IMR-90 (cell line): ENCODE results near the gene NOL9. TPM values are rescaled to one million over a fixed set of nuclear protein-coding genes. Genes with fewer than 3 reads are reported as not detected.
A peak's percentile ranks its signal among the peaks of the same experiment; 100 is the strongest.

Source experiments
- ATAC-seq: fragments of 200-7000 bp; cut with Tn5 transposase; 2 replicates; pipeline ENCODE4 v1.9.1; 2020; ENCODE audit warnings: low read depth, mild to moderate bottlenecking, moderate library complexity
- BruUV-seq: library from RNA; stranded (reverse); fragments of 400-500 nt; replicated peaks from 2 replicates; lab custom pipeline; 2021; lab: Mats Ljungman, UMichigan
- CTCF ChIA-PET: fragments of 300-600 bp; formaldehyde crosslinking; extraction: SDS; loops from one replicate; lab custom pipeline; 2021; ENCODE audit warnings: antibody characterized with exemption; lab: Yijun Ruan, JAX
- POLR2A ChIA-PET: fragments of 300-600 bp; sonication (Branson Sonifier 250); formaldehyde crosslinking; loops from one replicate; lab custom pipeline; 2022; ENCODE audit warnings: antibody characterized with exemption; ENCODE audit not compliant: unreplicated experiment; lab: Charles Lee
- DNase-seq: peaks from one replicate; pipeline ENCODE4 v3.0.0; 2013
- H2AFZ ChIP-seq: replicated peaks from 2 replicates; pipeline ENCODE3; 2013; ENCODE audit warnings: low read length, mild to moderate bottlenecking; ENCODE audit not compliant: poor library complexity
- H2AK5ac ChIP-seq: 2 replicates; pipeline ENCODE4 v1.6.1; 2013; ENCODE audit warnings: low read depth, low read length, inconsistent platforms
- H2AK9ac ChIP-seq: replicated peaks from 2 replicates; pipeline ENCODE3; 2013; ENCODE audit warnings: mild to moderate bottlenecking, low read depth, low read length, moderate library complexity; ENCODE audit not compliant: poor library complexity
- H2BK120ac ChIP-seq: 2 replicates; pipeline ENCODE4 v1.6.1; 2013; ENCODE audit warnings: low read depth, low read length, inconsistent platforms
- H2BK15ac ChIP-seq: 3 replicates; pipeline ENCODE4 v1.6.1; 2013; ENCODE audit warnings: low read depth, low read length, inconsistent platforms
- H2BK20ac ChIP-seq: 2 replicates; pipeline ENCODE4 v1.6.1; 2013; ENCODE audit warnings: low read depth, mild to moderate bottlenecking, inconsistent platforms, low read length, moderate library complexity
- H2BK5ac ChIP-seq: 2 replicates; pipeline ENCODE4 v1.6.1; 2013; ENCODE audit warnings: mild to moderate bottlenecking, low read depth, low read length, inconsistent platforms; ENCODE audit not compliant: poor library complexity, severe bottlenecking
- H3K14ac ChIP-seq: replicated peaks from 2 replicates; pipeline ENCODE4 v1.6.1; 2013; ENCODE audit warnings: low read depth, low read length, inconsistent platforms
- H3K18ac ChIP-seq: 2 replicates; pipeline ENCODE4 v1.6.1; 2013; ENCODE audit warnings: low read depth, low read length, control low read depth
- H3K23ac ChIP-seq: 2 replicates; pipeline ENCODE4 v1.6.1; 2013; ENCODE audit warnings: low read depth, low read length, inconsistent platforms
- H3K27ac ChIP-seq: 2 replicates; pipeline ENCODE4 v1.5.1; 2013; ENCODE audit warnings: mild to moderate bottlenecking, control low read depth, low read length; ENCODE audit not compliant: insufficient read depth
- H3K27me3 ChIP-seq: 2 replicates; pipeline ENCODE4 v1.6.1; 2013; ENCODE audit warnings: low read length; ENCODE audit not compliant: control insufficient read depth, insufficient read depth
- H3K36me3 ChIP-seq: 2 replicates; pipeline ENCODE4 v1.6.1; 2013; ENCODE audit warnings: low read length, mixed read lengths; ENCODE audit not compliant: control insufficient read depth, insufficient read depth
- H3K4ac ChIP-seq: 2 replicates; pipeline ENCODE4 v1.6.1; 2013; ENCODE audit warnings: low read depth, low read length, inconsistent platforms
- H3K4me1 ChIP-seq: 2 replicates; pipeline ENCODE4 v1.6.1; 2013; ENCODE audit warnings: low read length, mixed read lengths; ENCODE audit not compliant: control insufficient read depth, insufficient read depth
- H3K4me2 ChIP-seq: 2 replicates; pipeline ENCODE4 v1.6.1; 2013; ENCODE audit warnings: low read depth, mild to moderate bottlenecking, control low read depth, low read length, moderate library complexity
- H3K4me3 ChIP-seq: 2 replicates; pipeline ENCODE4 v1.5.1; 2013; ENCODE audit warnings: low read depth, mild to moderate bottlenecking, control low read depth, low read length, moderate library complexity; ENCODE audit not compliant: insufficient read depth
- H3K56ac ChIP-seq: 2 replicates; pipeline ENCODE4 v1.6.1; 2013; ENCODE audit warnings: low read length, inconsistent platforms; ENCODE audit not compliant: insufficient read depth; ENCODE audit errors: extremely low read depth
- H3K79me1 ChIP-seq, 2 experiments: 2 replicates each; pipeline ENCODE4 v1.6.1; 2013; ENCODE audit warnings: low read length in 2 of 2, inconsistent platforms in 1 of 2, low read depth in 1 of 2
- H3K9ac ChIP-seq: 2 replicates; pipeline ENCODE4 v1.6.1; 2013; ENCODE audit warnings: low read depth, low read length, control low read depth
- H3K9me1 ChIP-seq: 2 replicates; pipeline ENCODE4 v1.6.1; 2013; ENCODE audit warnings: low read length, inconsistent platforms; ENCODE audit not compliant: insufficient read depth
- H3K9me3 ChIP-seq: 2 replicates; pipeline ENCODE4 v1.6.1; 2013; ENCODE audit warnings: low read length; ENCODE audit not compliant: control insufficient read depth, insufficient read depth
- H4K20me1 ChIP-seq: 2 replicates; pipeline ENCODE4 v1.6.1; 2013; ENCODE audit warnings: low read length, inconsistent platforms; ENCODE audit not compliant: insufficient read depth
- H4K5ac ChIP-seq: 2 replicates; pipeline ENCODE4 v1.6.1; 2013; ENCODE audit warnings: mild to moderate bottlenecking, low read depth, low read length, control low read depth
- H4K8ac ChIP-seq, 2 experiments: 2 replicates each; pipeline ENCODE4 v1.6.1; 2013; ENCODE audit warnings: low read depth in 2 of 2, low read length in 2 of 2, control low read depth in 1 of 2, inconsistent platforms in 1 of 2
- H4K91ac ChIP-seq: 2 replicates; pipeline ENCODE4 v1.6.1; 2013; ENCODE audit warnings: low read depth, low read length, inconsistent platforms; ENCODE audit not compliant: insufficient read depth
- CTCF ChIP-seq: conservative IDR thresholded peaks from 2 replicates; pipeline ENCODE4 v1.5.1; 2012; ENCODE audit warnings: mild to moderate bottlenecking, low read depth, low read length, improper control_type of control experiment
- ELK1 ChIP-seq: fragments of 150-350 bp; IDR thresholded peaks from 2 replicates; pipeline ENCODE4 v1.6.1; 2016; ENCODE audit warnings: low read depth, mild to moderate bottlenecking, low read length, moderate library complexity, borderline replicate concordance
- FOS ChIP-seq: fragments of 150-350 bp; IDR thresholded peaks from 2 replicates; pipeline ENCODE4 v1.6.1; 2016; ENCODE audit warnings: low read depth, low read length
- MAZ ChIP-seq: IDR thresholded peaks from 2 replicates; pipeline ENCODE4 v1.6.1; 2012; ENCODE audit warnings: low read depth, mild to moderate bottlenecking, low read length, improper control_type of control experiment, moderate library complexity, borderline replicate concordance
- POLR2A ChIP-seq: IDR thresholded peaks from 2 replicates; pipeline ENCODE4 v1.6.1; 2012; ENCODE audit warnings: mild to moderate bottlenecking, low read depth, low read length
- RAD21 ChIP-seq: IDR thresholded peaks from 2 replicates; pipeline ENCODE4 v1.6.1; 2012; ENCODE audit warnings: low read length, improper control_type of control experiment
- WGBS, 2 experiments: methylation state at CpG; one replicate each; pipeline versions ENCODE4 v1.1.5 to v1.1.7; 2013; ENCODE audit warnings: missing lambda C conversion rate in 2 of 2; ENCODE audit not compliant: insufficient read length in 1 of 2; ENCODE audit errors: extremely low coverage in 2 of 2; 5-methylcytosine and 5-hydroxymethylcytosine counted together
- dilution Hi-C: fragments of 300-500 bp; cut with HindIII; formaldehyde crosslinking; loops from one replicate; pipeline ENCODE4 v1.14.3; 2018; ENCODE audit warnings: low sequenced_read_pairs; ENCODE audit not compliant: unreplicated experiment
- in situ Hi-C: fragments of 300-500 bp; cut with MboI; formaldehyde crosslinking; loops from 3 replicates; pipeline ENCODE4 v1.14.3; 2019; ENCODE audit warnings: low sequenced_read_pairs, inconsistent platforms, mixed read lengths
- intact Hi-C: fragments of 100-400 bp; cut with micrococcal nuclease; formaldehyde crosslinking; loops from 2 replicates; pipeline ENCODE4 v1.10.0; 2022
- polyA plus RNA-seq, 3 experiments: library from polyadenylated mRNA; depleted of rRNA; stranded (reverse); fragments of >200 nt; gene quantifications; 2 replicates each; pipeline ENCODE4 v1.2.3, GENCODE V29; 2012; ENCODE audit warnings: low replicate concordance in 1 of 3
- total RNA-seq: library from RNA; depleted of rRNA; stranded (reverse); fragments of >200 nt; gene quantifications from 2 replicates; pipeline ENCODE4 v1.2.3, GENCODE V29; 2012

The NOL9 gene
- total and polyA plus RNA-seq, 2 of the 4 experiments (the other 2 are of a cell fraction), result 13.0 to 19.2 TPM

GRCh38 chr1:6498576-6499111 lies 55.7 kb downstream of the NOL9 start:
- no peak overlapping the region for H2AK5ac ChIP-seq
- no peak overlapping the region for H3K27ac ChIP-seq
- WGBS, 2 experiments, result 81% methylated on average over 3 of the region's 13 CpGs; no CpG with 5 or more reads in 1 of the 2 experiments
- no peak overlapping the region for H2AFZ ChIP-seq
- H4K91ac ChIP-seq, result no peak overlapping the region
- no peak overlapping the region for H3K14ac ChIP-seq
- H2BK5ac ChIP-seq, result no peak overlapping the region
- POLR2A ChIA-PET, result no interaction called here
- no peaks in the 10 kb centered on the region for H4K20me1 ChIP-seq
- H3K9me1 ChIP-seq, result no peaks in the 10 kb centered on the region
- peaks cover 7% of the 10 kb centered on the region for H3K27me3 ChIP-seq
- no peak overlapping the region for H3K4me3 ChIP-seq
- no peak overlapping the region for H2BK120ac ChIP-seq
- H4K5ac ChIP-seq, result no peak overlapping the region
- no peaks in the 10 kb centered on the region for H3K9me3 ChIP-seq
- no peaks in the 10 kb centered on the region for H3K36me3 ChIP-seq
- peaks cover 9% of the 10 kb centered on the region for H3K4me1 ChIP-seq
- ATAC-seq (no peak), DNase-seq (no peak)
- no TSS peak for BruUV-seq
- H2BK15ac ChIP-seq, result no peak overlapping the region
- H3K4me2 ChIP-seq, result no peak overlapping the region
- CTCF ChIA-PET, result no interaction called here
- no peak overlapping the region for H3K18ac ChIP-seq
- no peak for TF ChIP-seq CTCF
- no peak for TF ChIP-seq POLR2A
- TF ChIP-seq RAD21, result no peak
- no peak for TF ChIP-seq ELK1
- no peak for TF ChIP-seq FOS
- TF ChIP-seq MAZ, result no peak
- no peak overlapping the region for H3K56ac ChIP-seq
- in situ Hi-C loops (loop anchor here (10.0 kb wide), 1 partner anchor 146 kb away; no protein-coding TSS in a partner anchor), dilution Hi-C loops (no loop called here), intact Hi-C loops (no loop called here)
- H3K23ac ChIP-seq, result no peak overlapping the region
- H3K9ac ChIP-seq, result no peak overlapping the region
- peak overlapping the region; percentile 17 for H2AK9ac ChIP-seq
- no peak overlapping the region for H4K8ac ChIP-seq
- H3K79me1 ChIP-seq, result 0 out of 4 replicates have a peak, but pooled peaks cover 0 to 4% of the 10 kb centered on the region in 2 experiments
- no peak overlapping the region for H3K4ac ChIP-seq
- no peak overlapping the region for H2BK20ac ChIP-seq
